Activated T-cell treated with anti-CD3 and anti-CD28 coated beads for 4 hours (primary cell): ENCODE results near the gene LRCH1.

Experiments used
- DNase-seq: peaks from one replicate; pipeline ENCODE4 v3.0.0-alpha.2; 2020

Gene LRCH1

DNA sequence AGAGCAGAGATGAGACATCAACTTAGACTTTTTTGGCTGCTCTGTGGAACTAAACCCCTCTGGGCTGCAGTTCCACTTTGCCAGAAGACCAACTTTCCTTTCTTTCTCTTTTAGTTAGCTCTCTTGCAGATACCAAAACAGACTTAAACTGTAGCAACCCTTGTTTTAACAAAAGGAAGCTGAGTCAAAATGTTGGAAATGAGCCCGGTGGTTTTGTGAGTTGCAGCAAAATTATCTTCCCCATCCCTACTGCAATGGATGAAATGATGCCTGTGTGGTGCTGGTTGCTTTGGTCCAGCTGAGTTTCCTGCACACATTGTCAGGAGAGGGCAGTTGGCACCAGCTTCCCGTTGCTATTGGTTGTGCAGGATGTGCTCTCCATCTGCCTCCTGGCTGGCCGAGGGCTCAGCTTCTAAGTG, 115.3 kb downstream of the LRCH1 start:
- DNase-seq, result no peak

DNA sequence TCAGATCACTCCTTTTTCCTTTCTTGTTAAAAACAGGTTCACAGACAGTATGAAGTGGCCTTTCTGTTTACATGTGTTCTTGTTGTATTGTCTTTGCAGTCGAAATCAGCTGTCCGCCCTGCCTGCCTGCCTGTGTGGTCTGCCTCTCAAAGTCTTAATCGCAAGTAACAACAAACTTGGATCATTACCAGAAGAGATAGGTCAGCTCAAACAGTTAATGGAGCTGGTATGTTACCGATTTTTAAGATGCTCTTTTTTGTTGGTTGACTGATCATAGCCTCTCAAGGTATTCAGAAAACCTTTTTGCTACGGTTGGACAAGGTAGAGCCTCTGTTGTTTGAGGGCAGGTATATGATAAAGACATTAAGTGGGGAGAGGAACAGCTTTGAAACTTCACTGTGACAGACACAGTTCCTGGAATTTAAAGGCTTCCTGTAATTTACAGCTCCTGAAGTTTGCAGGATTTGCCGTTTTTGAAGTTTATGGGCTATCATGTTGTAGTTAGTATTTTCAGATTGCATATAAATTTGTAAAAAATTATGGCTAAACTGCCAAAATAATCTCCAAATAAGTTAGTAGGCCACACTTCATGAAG, 116.1 kb downstream of the LRCH1 start:
- DNase-seq, result no peak

GRCh38 chr13:46672338-46673090, 119.5 kb downstream of the LRCH1 start:
- DNase-seq, result no peak

- no peak for DNase-seq
These were observed 122.0 kb downstream of the LRCH1 start for GRCh38 chr13:46675016-46675415.

DNA sequence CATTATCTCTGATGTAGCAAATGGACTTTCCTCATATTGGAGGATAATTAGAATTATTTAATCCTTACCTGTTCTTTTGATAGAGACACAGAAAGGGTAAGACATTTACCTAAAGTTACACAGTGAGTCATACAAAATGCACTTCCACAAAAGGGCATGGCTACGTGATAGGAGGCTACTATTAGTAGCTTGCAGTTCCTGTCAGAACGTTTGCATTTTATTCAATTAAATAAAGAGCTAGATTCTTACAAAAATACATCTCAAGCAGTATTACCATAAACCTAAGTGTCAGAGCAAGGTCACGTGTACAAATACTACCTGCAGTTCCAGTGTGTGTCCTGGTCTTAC, 123.4 kb downstream of the LRCH1 start:
- no peak for DNase-seq

DNA sequence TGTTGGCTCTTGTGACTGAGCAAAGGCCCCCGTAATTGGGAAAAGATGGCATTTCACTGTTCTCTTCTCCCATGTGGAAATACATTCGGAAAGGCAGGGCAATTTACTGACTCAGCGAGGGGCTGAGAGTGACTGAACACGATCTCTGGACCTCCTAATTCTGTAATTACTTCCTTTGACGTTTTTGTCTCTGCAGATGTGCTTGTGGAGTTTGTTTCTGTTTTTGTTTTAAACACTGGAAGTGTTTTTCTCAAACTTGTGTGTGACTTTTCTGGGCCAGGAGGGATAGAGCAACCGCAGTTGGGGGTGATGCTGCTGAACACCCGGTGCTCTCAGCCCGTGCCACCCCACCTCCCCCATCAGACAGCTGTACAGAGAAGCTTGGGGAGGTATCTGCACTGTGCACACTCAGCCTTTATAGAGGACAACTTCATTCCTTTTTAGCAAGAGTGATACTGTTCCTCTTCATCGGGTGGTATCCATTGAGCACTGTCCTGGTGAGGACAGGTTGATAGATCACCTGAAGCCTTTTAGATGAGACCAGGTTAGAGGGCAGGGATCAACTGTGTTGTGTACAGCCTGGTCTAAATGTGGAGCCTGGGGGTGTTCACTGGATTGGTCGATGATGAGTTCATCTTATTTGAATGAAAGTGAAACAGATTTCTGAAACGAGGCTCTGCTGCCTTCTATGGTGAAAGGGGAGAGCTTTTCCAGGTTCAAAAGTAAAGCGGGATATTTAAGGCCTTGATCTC, 126.6 kb downstream of the LRCH1 start:
- DNase-seq, result no peak

- no peak for DNase-seq
These were observed 129.0 kb downstream of the LRCH1 start for GRCh38 chr13:46682015-46682414.

GRCh38 chr13:46682707-46683106, 129.7 kb downstream of the LRCH1 start:
- no peak for DNase-seq

GRCh38 chr13:46683676-46684260, 130.8 kb downstream of the LRCH1 start:
- no peak for DNase-seq

DNA sequence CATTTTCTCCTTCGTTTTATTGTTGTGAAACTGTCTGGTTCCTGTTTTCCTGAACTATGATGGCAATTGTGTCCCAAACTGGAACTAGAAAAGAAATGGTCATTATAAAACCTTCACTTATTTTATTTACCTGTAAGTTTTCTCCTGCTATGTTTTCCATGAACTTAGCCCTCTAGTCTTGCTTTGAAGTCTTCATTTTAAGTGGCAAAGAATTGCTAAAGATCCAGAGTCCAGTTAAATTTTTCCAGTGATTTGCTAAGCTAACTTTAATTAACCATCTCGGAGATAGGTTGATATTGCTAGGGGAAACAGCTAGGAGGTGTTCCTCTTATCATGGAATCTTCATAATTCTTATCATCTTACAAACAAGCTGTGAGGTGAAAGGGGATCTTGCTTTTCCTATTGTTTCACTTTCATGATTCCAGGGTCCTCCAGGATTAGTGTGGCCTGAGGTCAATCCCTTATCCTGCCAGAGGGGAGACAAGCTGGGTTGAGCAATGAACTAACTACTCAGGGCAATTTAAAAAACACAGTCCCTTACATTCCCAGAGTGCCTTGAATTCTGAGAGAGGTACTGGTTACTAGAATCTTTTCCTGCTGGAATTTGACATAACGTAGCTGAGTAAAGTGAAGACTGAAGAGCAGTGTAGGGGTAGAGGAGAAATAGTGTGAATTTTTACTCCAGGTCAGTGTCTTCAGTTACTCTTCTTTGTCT, 131.5 kb downstream of the LRCH1 start:
- no peak for DNase-seq

- DNase-seq, result no peak
These were observed 132.2 kb downstream of the LRCH1 start for GRCh38 chr13:46685006-46685730.

DNA sequence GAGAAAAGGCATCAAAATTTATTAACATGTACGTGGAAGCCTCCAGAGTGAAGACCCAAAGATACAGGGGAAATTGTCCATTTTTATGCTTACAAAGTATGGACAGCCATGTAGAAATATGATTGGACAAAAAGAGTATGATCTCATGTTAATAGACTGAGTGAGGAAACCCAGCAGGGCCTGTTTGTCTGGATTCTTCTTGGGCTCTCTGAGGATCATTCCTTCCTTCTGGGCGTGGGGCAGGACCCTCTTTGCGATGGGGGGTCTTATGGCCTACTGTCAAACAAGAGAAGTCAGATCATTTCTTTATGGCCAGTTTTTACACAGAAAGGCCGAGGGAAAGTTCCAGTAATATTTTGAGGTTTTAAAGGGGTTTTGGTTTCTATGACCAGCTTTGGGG, 133.2 kb downstream of the LRCH1 start:
- no peak for DNase-seq

DNA sequence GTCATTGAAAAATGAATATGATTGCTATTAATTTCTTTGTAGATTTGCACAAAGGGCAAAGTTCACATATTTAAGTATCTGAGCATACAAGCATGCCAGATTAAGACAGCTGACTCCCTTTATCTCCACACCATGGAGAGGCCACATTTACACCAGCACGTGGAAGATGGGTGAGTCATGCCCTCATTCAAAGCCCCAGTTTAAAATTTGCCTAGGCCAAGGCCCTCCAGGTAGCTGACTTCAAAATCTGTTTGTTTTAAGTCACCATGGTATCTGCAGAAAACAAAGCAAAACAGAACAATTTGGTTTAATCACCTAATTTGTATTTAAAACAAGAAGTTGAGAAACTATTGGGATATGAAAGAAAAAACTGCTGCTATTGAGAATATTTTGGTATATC, 134.8 kb downstream of the LRCH1 start:
- no peak for DNase-seq

GRCh38 chr13:46688306-46688705, 135.3 kb downstream of the LRCH1 start:
- DNase-seq, result no peak

- DNase-seq, result no peak
These were observed 145.0 kb downstream of the LRCH1 start for GRCh38 chr13:46698014-46698413.

DNA sequence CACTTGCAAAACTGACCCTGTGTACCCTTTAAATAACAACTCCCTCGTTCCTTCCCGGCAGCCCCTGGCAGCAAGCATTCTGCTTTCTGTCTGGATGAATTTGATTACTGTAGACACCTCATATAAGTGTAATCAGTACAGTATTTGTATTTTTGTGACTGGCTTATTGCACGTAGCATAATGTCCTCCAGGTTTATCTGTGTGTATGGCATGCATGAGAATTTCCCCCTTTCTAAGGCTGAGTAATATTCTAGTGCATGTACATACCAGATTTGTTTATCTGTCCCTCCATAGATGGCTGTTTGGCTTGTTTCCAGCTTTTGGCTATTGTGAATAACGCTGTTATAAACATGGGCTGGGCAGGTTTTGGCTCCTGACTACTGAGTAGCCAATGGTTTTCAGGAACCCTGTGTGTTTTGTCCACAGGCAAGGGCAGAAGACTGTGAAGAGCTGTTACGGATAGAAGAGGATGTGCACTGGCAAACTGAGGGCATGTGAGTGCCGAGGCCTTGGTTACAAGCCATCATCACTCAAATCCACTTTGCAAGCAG, 146.0 kb downstream of the LRCH1 start:
- DNase-seq, result no peak

- DNase-seq, result no peak
These were observed 159.6 kb downstream of the LRCH1 start for GRCh38 chr13:46712524-46712923.

- no peak for DNase-seq
These were observed 162.4 kb downstream of the LRCH1 start for GRCh38 chr13:46715363-46715762.

DNA sequence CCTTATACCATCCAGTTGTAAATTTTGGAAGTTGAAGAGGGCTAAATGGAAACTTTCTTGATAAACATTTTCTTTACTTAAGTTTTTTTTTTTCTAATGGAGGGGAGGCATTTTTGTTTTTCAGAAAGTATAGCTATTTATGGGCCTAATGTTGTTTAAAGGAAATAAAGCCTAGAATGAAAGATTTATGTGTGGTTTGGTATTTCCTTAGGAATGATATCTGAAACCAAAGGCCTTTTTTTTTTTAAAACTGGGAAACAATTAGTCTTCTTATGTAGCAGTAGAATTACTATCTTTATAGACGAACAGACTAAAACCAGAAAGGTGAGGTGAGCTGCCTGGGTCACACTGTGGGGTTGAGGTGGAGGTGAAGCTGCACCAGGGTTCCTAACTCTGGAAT, 163.9 kb downstream of the LRCH1 start:
- DNase-seq, result no peak

DNA sequence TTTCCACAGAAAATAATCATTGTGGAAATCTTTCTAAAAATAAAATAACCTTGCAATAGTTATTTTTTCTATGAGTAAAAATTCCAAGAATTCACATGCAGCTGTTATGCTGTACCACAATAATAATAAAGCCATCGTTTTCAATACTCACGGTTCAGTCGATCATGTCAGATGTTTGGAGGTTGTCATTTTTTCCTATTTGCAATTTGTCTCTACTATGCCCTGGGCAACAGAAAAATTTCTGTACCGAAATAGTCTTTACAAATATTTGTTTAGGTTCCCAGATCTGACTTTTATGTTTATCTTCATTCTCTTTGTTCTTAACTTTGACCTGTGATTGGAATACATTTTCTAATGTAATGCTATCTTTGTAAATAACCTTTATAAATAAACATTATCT, 164.3 kb downstream of the LRCH1 start:
- DNase-seq, result no peak

DNA sequence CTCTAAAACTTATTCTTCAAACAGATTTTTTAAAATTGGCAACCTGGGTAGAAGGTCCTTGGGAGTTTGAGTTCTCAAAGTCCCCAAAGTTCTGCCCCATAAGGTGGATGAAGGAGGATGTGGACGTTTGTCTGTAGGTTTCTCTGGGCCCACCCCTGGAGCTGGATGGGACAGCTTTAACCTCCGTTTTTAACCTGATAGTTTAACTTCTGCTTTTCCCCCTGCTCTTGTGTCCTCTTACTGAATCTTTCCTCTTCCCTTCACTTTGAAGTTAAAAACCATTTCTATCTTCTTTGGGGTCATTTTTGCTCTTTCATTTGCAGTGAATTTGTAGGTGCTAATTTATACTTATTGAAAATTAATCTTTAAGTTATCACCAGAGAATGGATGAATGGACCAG, 164.9 kb downstream of the LRCH1 start:
- DNase-seq, result no peak

DNA sequence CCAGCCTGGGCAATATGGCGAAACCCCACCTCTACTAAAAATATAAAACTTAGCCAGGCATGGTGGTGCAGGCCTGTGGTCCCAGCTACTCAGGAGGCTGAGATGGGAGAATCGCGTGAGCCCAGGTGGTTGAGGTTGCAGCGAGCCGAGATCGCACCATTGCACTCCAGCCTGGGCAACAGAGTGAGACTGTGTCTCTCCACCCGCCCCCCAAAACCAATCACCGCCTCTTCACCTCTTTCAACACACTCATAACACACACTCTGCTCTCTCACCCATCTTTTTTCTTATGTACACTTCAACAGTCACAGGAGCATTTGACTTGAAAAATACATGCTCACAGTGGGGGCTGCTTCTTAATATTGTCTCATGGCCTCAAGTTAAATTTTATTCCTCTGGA, 167.2 kb downstream of the LRCH1 start:
- no peak for DNase-seq
